VCaP (cell line): ENCODE data around the gene FAIM.
A peak's percentile ranks its signal among the peaks of the same experiment; 100 is the strongest.

Experiments used
- H3K27ac ChIP-seq: fragments of 450-650 bp; 2 replicates; pipeline ENCODE4 v1.5.1; 2017
- CTCF ChIP-seq: fragments of 450-650 bp; conservative IDR thresholded peaks from 2 replicates; pipeline ENCODE4 v1.5.1; 2017; ENCODE audit warnings: mild to moderate bottlenecking, moderate library complexity

The FAIM gene

GRCh38 chr3:138578141-138578540 is 30.4 kb upstream of the FAIM start:
- no peak overlapping the region for H3K27ac ChIP-seq
- no peak for TF ChIP-seq CTCF

DNA sequence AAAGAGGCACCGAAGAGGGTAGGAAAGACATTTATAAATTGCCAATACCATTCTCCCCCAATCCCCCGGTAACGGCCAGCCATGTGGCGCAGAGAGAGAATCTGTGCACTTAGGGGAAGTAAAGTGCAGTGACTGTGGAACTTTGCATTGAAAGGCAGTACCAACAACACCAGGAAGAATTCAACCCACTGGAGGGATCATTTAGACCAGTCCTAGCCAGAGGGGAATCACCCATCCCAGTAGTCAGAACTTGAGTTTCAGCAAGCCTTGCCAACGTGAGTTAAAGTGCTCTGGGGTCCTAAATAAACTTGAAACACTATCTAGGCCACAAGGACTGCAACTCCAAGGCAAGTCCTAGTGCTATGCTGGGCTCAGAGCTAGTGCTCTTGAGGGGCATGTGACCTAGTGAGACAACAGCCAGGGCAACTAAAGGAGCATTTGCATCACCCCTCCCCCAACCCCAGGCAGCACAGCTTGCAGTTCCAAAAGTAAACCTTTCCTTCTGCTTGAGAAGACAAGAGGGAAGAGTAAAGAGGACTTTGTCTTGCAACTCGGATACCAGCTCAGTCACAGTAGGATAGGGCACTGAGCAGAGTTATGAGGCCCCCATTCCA is 29.5 kb upstream of the FAIM start:
- no peak for TF ChIP-seq CTCF
- H3K27ac ChIP-seq: no peak overlapping the region

DNA sequence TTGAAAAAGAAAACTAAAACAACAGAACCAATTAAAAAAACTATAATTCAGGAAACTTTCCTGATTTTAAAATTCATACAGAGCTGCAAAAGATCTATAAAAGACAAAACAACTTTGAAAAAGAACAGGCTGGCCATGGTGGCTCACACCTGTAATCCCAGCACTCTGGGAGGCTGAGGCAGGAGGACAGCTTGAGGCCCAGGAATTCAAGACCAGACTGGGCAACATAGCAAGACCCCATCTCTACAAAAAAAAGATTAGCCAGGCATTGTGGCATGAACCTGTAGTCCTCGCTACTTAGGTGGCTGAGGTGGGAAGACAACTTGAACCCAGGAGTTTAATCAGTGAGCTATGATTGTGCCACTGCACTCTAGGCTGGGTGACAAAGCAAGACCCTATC is 21.2 kb upstream of the FAIM start:
- no peak overlapping the region for H3K27ac ChIP-seq
- TF ChIP-seq CTCF: no peak

DNA sequence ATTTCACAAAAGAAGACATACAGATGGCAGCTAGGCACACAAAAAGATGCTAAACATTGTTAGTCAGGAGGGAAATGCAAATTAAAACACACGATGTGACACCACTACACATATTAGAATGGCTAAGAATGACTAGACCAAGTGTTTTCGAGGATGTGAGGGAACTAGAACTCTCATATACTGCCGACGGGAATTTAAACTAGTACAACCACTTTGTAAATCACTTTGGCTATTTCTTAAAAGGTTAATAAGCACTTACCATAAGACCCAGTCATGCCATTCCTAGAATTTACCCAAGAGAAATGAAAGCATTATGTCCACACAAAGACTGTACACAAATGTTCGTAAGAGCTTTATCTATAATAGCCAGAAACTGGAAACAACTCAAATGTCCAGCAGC is 20.1 kb upstream of the FAIM start:
- H3K27ac ChIP-seq: no peak overlapping the region
- TF ChIP-seq CTCF: no peak

- no peak for TF ChIP-seq CTCF
- H3K27ac ChIP-seq: no peak overlapping the region
Observed at GRCh38 chr3:138591392-138591791, 17.2 kb upstream of the FAIM start.

GRCh38 chr3:138593488-138594149 is 15.0 kb upstream of the FAIM start:
- peak overlapping the region; percentile 84 for H3K27ac ChIP-seq

More at GRCh38 chr3:138593488-138594149, 15.0 kb upstream of the FAIM start:
- no peak for TF ChIP-seq CTCF
